Lower leg skin (tissue), 3 donors: ENCODE data around the gene IBA57.

ENCODE experiments used
- POLR2A ChIP-seq, 2 donors: fragments of 450-650 bp; IDR thresholded peaks; one replicate each; pipeline ENCODE4 v1.6.1; 2016 to 2017; ENCODE audit warnings: antibody characterized with exemption in 2 of 2, mild to moderate bottlenecking in 1 of 2, moderate library complexity in 1 of 2
- TF ChIP-seq, protein P1 (sequence below), 3 donors: fragments of 450-650 bp; IDR thresholded peaks; one replicate each; pipeline ENCODE4 v1.5.1; 2016; ENCODE audit warnings: antibody characterized with exemption in 3 of 3, mild to moderate bottlenecking in 3 of 3, moderate library complexity in 2 of 3

DNA sequence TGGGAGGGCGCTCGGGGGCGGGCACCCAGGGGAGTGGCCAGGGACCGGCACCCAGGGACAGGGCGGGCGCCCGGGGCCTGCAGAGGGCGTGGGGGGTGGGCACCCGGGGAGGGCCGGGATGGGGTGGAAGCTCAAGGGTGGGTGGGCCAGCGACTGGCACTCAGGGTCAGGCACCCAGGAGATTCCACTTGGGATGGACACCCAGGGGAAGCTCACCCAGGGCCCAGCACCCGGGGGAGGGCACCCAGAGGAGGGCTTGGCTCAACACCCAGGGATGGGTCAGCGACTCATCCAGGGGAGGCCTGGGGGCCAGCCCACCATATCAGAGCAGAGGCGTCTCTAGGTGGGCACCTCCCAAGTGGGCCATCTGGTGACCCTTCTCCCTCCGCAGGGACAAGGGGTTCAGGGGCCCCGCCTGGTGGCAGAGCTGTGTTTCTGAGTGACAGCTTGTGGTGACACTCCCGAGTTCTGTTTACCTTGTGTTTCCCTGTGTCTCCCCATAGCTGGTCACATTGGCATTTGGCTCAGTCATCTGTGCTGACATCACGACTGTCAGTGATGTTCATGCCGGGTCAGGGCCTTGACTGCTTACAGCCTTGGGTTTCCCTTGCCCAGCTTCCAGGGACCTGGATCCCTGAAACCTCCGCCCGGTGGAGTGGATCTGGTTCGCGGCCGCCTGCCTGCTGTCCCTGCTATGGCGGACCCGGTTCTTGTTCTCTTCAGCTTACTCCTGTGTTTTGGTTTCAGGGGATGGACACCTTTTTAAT lies 749 bp downstream of the IBA57 start:
- TF ChIP-seq, protein P1, sequence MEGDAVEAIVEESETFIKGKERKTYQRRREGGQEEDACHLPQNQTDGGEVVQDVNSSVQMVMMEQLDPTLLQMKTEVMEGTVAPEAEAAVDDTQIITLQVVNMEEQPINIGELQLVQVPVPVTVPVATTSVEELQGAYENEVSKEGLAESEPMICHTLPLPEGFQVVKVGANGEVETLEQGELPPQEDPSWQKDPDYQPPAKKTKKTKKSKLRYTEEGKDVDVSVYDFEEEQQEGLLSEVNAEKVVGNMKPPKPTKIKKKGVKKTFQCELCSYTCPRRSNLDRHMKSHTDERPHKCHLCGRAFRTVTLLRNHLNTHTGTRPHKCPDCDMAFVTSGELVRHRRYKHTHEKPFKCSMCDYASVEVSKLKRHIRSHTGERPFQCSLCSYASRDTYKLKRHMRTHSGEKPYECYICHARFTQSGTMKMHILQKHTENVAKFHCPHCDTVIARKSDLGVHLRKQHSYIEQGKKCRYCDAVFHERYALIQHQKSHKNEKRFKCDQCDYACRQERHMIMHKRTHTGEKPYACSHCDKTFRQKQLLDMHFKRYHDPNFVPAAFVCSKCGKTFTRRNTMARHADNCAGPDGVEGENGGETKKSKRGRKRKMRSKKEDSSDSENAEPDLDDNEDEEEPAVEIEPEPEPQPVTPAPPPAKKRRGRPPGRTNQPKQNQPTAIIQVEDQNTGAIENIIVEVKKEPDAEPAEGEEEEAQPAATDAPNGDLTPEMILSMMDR (IDR thresholded peaks at IDR 0.05), result no peak
- TF ChIP-seq POLR2A (IDR thresholded peaks at IDR 0.05), result no peak
